Astrocyte of the cerebellum (primary cell): ENCODE data around the gene SYNGR2.
"Not testable (repeated sequence)": the region's sequence is repeated elsewhere in the genome, so short reads cannot be mapped to it uniquely, and the experiment has no call there.

Source experiments
- DNase-seq: peaks from one replicate; pipeline ENCODE4 v3.0.0-alpha.2; 2011; ENCODE audit warnings: low read depth
- H3K4me3 ChIP-seq: 2 replicates; pipeline ENCODE4 v1.5.1; 2011; ENCODE audit warnings: mild to moderate bottlenecking, low read depth, low read length, moderate library complexity
- CTCF ChIP-seq: IDR thresholded peaks from 2 replicates; pipeline ENCODE4 v1.5.1; 2012; ENCODE audit warnings: low read length, low read depth, moderate library complexity, mild to moderate bottlenecking; ENCODE audit errors: missing control alignments
- in situ Hi-C: cut with HindIII; loops from 2 replicates; pipeline ENCODE4 v1.10.0; 2017; ENCODE audit warnings: low sequenced_read_pairs

The SYNGR2 gene

GRCh38 chr17:78168903-78169793 is 767 bp downstream of the SYNGR2 start:
- no peak for DNase-seq
- peak overlapping the region; percentile 49 for H3K4me3 ChIP-seq
- no peak for TF ChIP-seq CTCF
- in situ Hi-C loops = no loop called here

GRCh38 chr17:78170692-78171590 is 2.6 kb downstream of the SYNGR2 start:
- DNase-seq = no peak
- no peak for TF ChIP-seq CTCF
- in situ Hi-C loops = no loop called here

GRCh38 chr17:78171591-78172248 is 3.3 kb downstream of the SYNGR2 start:
- in situ Hi-C loops, DNase-seq, H3K4me3 ChIP-seq: not testable (repeated sequence)

More at GRCh38 chr17:78170692-78171590, 2.6 kb downstream of the SYNGR2 start:
- H3K4me3 ChIP-seq = no peak overlapping the region

GRCh38 chr17:78172249-78173051 is 4.1 kb downstream of the SYNGR2 start:
- in situ Hi-C loops = no loop called here
- H3K4me3 ChIP-seq = no peak overlapping the region
- DNase-seq = no peak
- no peak for TF ChIP-seq CTCF

GRCh38 chr17:78173097-78173715 is 4.8 kb downstream of the SYNGR2 start:
- in situ Hi-C loops = no loop called here
- DNase-seq = no peak
- no peak overlapping the region for H3K4me3 ChIP-seq
- no peak for TF ChIP-seq CTCF

- in situ Hi-C loops = no loop called here
- TF ChIP-seq CTCF = peak; percentile 24
- H3K4me3 ChIP-seq = no peak overlapping the region
- DNase-seq = no peak
These were observed 6.0 kb downstream of the SYNGR2 start for GRCh38 chr17:78174346-78174869.
